HEK293 (cell line): Measurements from ENCODE around the gene KRTAP19-7.

Source experiments
- CTCF ChIP-seq: fragments of 450-650 bp; formaldehyde crosslinking; IDR thresholded peaks from 2 replicates; pipeline ENCODE4 v1.5.1; 2016; ENCODE audit warnings: missing biosample characterization, missing genetic modification characterization
- MEIS1 ChIP-seq: sonication (generic); formaldehyde crosslinking; IDR thresholded peaks from 2 replicates; pipeline ENCODE4 v1.8.1; 2022; ENCODE audit warnings: missing genetic modification reagents, mild to moderate bottlenecking, borderline replicate concordance
- MZF1 ChIP-seq: fragments of 450-650 bp; formaldehyde crosslinking; IDR thresholded peaks from 2 replicates; pipeline ENCODE4 v1.5.1; 2017; ENCODE audit warnings: missing biosample characterization, missing genetic modification characterization, borderline replicate concordance
- PBX3 ChIP-seq: sonication (generic); formaldehyde crosslinking; IDR thresholded peaks from 2 replicates; pipeline ENCODE4 v1.8.1; 2022; ENCODE audit warnings: mild to moderate bottlenecking, moderate library complexity, missing genetic modification reagents
- PRDM2 ChIP-seq: fragments of 450-650 bp; formaldehyde crosslinking; IDR thresholded peaks from 2 replicates; pipeline ENCODE4 v1.5.1; 2016; ENCODE audit warnings: missing biosample characterization, missing genetic modification characterization, borderline replicate concordance
- SP2 ChIP-seq: fragments of 450-650 bp; formaldehyde crosslinking; IDR thresholded peaks from 2 replicates; pipeline ENCODE4 v1.5.1; 2016; ENCODE audit warnings: missing biosample characterization, missing genetic modification characterization
- ZBTB21 ChIP-seq: fragments of 450-650 bp; formaldehyde crosslinking; IDR thresholded peaks from 2 replicates; pipeline ENCODE4 v1.5.1; 2017; ENCODE audit warnings: missing biosample characterization, missing genetic modification characterization
- ZNF175 ChIP-seq: fragments of 450-650 bp; formaldehyde crosslinking; IDR thresholded peaks from 2 replicates; pipeline ENCODE4 v1.5.1; 2016; ENCODE audit warnings: missing biosample characterization, missing genetic modification characterization
- ZNF404 ChIP-seq: fragments of 450-650 bp; formaldehyde crosslinking; IDR thresholded peaks from 2 replicates; pipeline ENCODE4 v1.5.1; 2017; ENCODE audit warnings: missing biosample characterization, missing genetic modification characterization
- ZNF530 ChIP-seq: fragments of 450-650 bp; formaldehyde crosslinking; IDR thresholded peaks from 2 replicates; pipeline ENCODE4 v1.5.1; 2016; ENCODE audit warnings: low read depth, missing biosample characterization, missing genetic modification characterization
- TF ChIP-seq, protein P1 (sequence below): fragments of 450-650 bp; formaldehyde crosslinking; conservative IDR thresholded peaks from 2 replicates; pipeline ENCODE4 v1.5.1; 2016; ENCODE audit warnings: low read depth, missing biosample characterization, missing genetic modification characterization

DNA sequence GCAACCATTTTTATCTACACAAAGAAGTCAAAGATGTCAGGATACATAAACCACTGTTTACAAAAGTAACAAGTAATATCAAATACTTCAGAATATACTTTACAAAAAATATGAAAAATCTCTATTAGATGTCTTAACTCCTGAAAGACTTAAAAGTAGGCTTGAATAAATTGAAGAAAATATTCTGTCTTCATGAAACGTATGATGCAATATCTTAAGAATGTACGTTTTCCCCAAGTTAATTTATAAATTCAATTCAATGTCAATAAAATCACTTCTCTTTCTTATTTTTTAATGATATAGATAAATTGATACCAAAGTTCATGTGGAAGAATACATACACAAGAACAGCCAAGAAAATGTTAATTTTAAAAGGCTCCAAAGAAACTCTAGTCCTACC, 6.0 kb downstream of the KRTAP19-7 start:
- no peak for TF ChIP-seq CTCF
- no peak for TF ChIP-seq MEIS1
- TF ChIP-seq, protein P1, sequence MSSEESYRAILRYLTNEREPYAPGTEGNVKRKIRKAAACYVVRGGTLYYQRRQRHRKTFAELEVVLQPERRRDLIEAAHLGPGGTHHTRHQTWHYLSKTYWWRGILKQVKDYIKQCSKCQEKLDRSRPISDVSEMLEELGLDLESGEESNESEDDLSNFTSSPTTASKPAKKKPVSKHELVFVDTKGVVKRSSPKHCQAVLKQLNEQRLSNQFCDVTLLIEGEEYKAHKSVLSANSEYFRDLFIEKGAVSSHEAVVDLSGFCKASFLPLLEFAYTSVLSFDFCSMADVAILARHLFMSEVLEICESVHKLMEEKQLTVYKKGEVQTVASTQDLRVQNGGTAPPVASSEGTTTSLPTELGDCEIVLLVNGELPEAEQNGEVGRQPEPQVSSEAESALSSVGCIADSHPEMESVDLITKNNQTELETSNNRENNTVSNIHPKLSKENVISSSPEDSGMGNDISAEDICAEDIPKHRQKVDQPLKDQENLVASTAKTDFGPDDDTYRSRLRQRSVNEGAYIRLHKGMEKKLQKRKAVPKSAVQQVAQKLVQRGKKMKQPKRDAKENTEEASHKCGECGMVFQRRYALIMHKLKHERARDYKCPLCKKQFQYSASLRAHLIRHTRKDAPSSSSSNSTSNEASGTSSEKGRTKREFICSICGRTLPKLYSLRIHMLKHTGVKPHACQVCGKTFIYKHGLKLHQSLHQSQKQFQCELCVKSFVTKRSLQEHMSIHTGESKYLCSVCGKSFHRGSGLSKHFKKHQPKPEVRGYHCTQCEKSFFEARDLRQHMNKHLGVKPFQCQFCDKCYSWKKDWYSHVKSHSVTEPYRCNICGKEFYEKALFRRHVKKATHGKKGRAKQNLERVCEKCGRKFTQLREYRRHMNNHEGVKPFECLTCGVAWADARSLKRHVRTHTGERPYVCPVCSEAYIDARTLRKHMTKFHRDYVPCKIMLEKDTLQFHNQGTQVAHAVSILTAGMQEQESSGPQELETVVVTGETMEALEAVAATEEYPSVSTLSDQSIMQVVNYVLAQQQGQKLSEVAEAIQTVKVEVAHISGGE (tag by site-specific recombination): no peak
- TF ChIP-seq ZNF404 (tag by site-specific recombination): no peak
- no peak for TF ChIP-seq SP2 (tag by site-specific recombination)
- TF ChIP-seq MZF1 (tag by site-specific recombination): no peak
- no peak for TF ChIP-seq PRDM2 (tag by site-specific recombination)
- TF ChIP-seq PBX3 (CRISPR knock-in tag): no peak
- TF ChIP-seq ZBTB21 (tag by site-specific recombination): no peak
- TF ChIP-seq ZNF175: no peak
- TF ChIP-seq ZNF530 (tag by site-specific recombination): no peak
